ENCODE results near the gene KDM4C.

DNA sequence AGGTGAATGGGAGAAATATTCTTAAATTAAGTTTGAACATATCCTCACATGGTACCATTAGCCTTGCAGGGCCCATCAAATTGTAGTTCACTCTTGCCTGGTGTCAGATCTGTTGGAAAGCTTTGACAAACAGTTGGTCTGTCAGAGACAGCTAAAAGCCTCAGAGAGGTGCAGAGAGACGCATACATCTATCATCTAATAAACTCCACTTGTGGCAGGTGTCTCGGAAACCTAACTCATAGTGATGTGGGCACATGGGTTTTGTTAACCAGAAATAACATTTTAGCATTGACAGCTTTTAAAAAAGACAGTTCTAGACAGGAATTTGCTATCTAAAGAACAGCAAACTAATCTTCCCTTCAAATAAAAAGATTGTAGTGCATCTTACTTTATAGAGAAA, 315.9 kb downstream of the KDM4C start:
- TF ChIP-seq, protein P1, sequence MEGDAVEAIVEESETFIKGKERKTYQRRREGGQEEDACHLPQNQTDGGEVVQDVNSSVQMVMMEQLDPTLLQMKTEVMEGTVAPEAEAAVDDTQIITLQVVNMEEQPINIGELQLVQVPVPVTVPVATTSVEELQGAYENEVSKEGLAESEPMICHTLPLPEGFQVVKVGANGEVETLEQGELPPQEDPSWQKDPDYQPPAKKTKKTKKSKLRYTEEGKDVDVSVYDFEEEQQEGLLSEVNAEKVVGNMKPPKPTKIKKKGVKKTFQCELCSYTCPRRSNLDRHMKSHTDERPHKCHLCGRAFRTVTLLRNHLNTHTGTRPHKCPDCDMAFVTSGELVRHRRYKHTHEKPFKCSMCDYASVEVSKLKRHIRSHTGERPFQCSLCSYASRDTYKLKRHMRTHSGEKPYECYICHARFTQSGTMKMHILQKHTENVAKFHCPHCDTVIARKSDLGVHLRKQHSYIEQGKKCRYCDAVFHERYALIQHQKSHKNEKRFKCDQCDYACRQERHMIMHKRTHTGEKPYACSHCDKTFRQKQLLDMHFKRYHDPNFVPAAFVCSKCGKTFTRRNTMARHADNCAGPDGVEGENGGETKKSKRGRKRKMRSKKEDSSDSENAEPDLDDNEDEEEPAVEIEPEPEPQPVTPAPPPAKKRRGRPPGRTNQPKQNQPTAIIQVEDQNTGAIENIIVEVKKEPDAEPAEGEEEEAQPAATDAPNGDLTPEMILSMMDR (IDR thresholded peaks at IDR 0.05 in 2 of 3, conservative IDR thresholded peaks at IDR 0.05 in 1 of 3; ENCODE audit: borderline replicate concordance in 1 of 3, insufficient read depth in 1 of 3, low read depth in 2 of 3, low read length in 2 of 3), result no peak
- TF ChIP-seq YY1 (IDR thresholded peaks at IDR 0.05; ENCODE audit: extremely low read depth, insufficient replicate concordance, low read depth, low read length), result no peak
- no peak for TF ChIP-seq POLR2AphosphoS5 (IDR thresholded peaks at IDR 0.05; ENCODE audit: low read depth, low read length)
- no peak for TF ChIP-seq POLR2A (IDR thresholded peaks at IDR 0.05; ENCODE audit: borderline replicate concordance, extremely low read depth, insufficient read depth, insufficient read length)
- no peak for TF ChIP-seq JUND (IDR thresholded peaks at IDR 0.05)
- no peak for TF ChIP-seq SP1 (IDR thresholded peaks at IDR 0.05; ENCODE audit: low read depth)
- TF ChIP-seq, protein P2, sequence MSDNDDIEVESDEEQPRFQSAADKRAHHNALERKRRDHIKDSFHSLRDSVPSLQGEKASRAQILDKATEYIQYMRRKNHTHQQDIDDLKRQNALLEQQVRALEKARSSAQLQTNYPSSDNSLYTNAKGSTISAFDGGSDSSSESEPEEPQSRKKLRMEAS (IDR thresholded peaks at IDR 0.05), result no peak
- no peak for TF ChIP-seq EZH2phosphoT487 (IDR thresholded peaks at IDR 0.05; ENCODE audit: borderline replicate concordance)
- no peak for TF ChIP-seq EZH2 (IDR thresholded peaks at IDR 0.05)
- TF ChIP-seq CEBPB (IDR thresholded peaks at IDR 0.05; ENCODE audit: low read depth), result no peak
- TF ChIP-seq CBX3 (IDR thresholded peaks at IDR 0.05; ENCODE audit: low read depth), result no peak
- TF ChIP-seq RAD21 (IDR thresholded peaks at IDR 0.05; ENCODE audit: low read depth), result no peak
- TF ChIP-seq SRF (IDR thresholded peaks at IDR 0.05; ENCODE audit: low read depth), result no peak
- TF ChIP-seq, protein P3, sequence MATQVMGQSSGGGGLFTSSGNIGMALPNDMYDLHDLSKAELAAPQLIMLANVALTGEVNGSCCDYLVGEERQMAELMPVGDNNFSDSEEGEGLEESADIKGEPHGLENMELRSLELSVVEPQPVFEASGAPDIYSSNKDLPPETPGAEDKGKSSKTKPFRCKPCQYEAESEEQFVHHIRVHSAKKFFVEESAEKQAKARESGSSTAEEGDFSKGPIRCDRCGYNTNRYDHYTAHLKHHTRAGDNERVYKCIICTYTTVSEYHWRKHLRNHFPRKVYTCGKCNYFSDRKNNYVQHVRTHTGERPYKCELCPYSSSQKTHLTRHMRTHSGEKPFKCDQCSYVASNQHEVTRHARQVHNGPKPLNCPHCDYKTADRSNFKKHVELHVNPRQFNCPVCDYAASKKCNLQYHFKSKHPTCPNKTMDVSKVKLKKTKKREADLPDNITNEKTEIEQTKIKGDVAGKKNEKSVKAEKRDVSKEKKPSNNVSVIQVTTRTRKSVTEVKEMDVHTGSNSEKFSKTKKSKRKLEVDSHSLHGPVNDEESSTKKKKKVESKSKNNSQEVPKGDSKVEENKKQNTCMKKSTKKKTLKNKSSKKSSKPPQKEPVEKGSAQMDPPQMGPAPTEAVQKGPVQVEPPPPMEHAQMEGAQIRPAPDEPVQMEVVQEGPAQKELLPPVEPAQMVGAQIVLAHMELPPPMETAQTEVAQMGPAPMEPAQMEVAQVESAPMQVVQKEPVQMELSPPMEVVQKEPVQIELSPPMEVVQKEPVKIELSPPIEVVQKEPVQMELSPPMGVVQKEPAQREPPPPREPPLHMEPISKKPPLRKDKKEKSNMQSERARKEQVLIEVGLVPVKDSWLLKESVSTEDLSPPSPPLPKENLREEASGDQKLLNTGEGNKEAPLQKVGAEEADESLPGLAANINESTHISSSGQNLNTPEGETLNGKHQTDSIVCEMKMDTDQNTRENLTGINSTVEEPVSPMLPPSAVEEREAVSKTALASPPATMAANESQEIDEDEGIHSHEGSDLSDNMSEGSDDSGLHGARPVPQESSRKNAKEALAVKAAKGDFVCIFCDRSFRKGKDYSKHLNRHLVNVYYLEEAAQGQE (IDR thresholded peaks at IDR 0.05; ENCODE audit: low read depth), result no peak
